Activated gamma-delta T cell treated with anti-CD3 and anti-CD28 coated beads, Interleukin-2, amount 50 U/mL, for 16 hours (primary cell): Measurements from ENCODE around the gene DUSP9.

Experiments used
- DNase-seq: peaks from one replicate; pipeline ENCODE4 v3.0.0-alpha.2; 2020; ENCODE audit warnings: low read depth

The DUSP9 gene

GRCh38 chrX:153637121-153638040 is 9.6 kb upstream of the DUSP9 start:
- DNase-seq: no peak

- DNase-seq: no peak
Measured at GRCh38 chrX:153638041-153638371, 9.0 kb upstream of the DUSP9 start.

GRCh38 chrX:153638436-153639176 is 8.4 kb upstream of the DUSP9 start:
- no peak for DNase-seq

- no peak for DNase-seq
Measured at GRCh38 chrX:153639177-153640044, 7.6 kb upstream of the DUSP9 start.

GRCh38 chrX:153640045-153640686 is 6.8 kb upstream of the DUSP9 start:
- DNase-seq: no peak

- no peak for DNase-seq
Measured at GRCh38 chrX:153640736-153641575, 6.0 kb upstream of the DUSP9 start.

GRCh38 chrX:153641627-153642026 is 5.4 kb upstream of the DUSP9 start:
- DNase-seq: no peak

- no peak for DNase-seq
Measured at GRCh38 chrX:153642051-153642654, 4.8 kb upstream of the DUSP9 start.

- no peak for DNase-seq
Measured at GRCh38 chrX:153642655-153643430, 4.2 kb upstream of the DUSP9 start.

- no peak for DNase-seq
Measured at GRCh38 chrX:153643431-153644351, 3.3 kb upstream of the DUSP9 start.

- DNase-seq: no peak
Measured at GRCh38 chrX:153644356-153645125, 2.5 kb upstream of the DUSP9 start.

GRCh38 chrX:153645151-153645550 is 1.9 kb upstream of the DUSP9 start:
- no peak for DNase-seq

GRCh38 chrX:153645921-153646488 is 998 bp upstream of the DUSP9 start:
- no peak for DNase-seq

GRCh38 chrX:153647461-153648357 is 706 bp downstream of the DUSP9 start:
- no peak for DNase-seq

- no peak for DNase-seq
Measured at GRCh38 chrX:153648358-153649177, 1.6 kb downstream of the DUSP9 start.
